ENCODE measurements around the gene RMRP. TPM values are rescaled to one million over a fixed set of nuclear protein-coding genes. Genes with fewer than 3 reads are reported as not detected.
"Not testable (repeated sequence)": the region's sequence is repeated elsewhere in the genome, so short reads cannot be mapped to it uniquely, and the experiment has no call there.

Gene RMRP
- total and polyA plus RNA-seq, 5 donors from 2014 or later: 6,542 TPM; not detected in 4

GRCh38 chr9:35612066-35612465, 45.8 kb downstream of the RMRP start:
- peaks cover 9 to 34% (median 22%) of the 10 kb centered on the region in 4 donors for H3K4me1 Mint-ChIP-seq
- H3K9me3 Mint-ChIP-seq; H3K27me3 ChIP-seq (ENCODE audit: control insufficient read depth, insufficient read depth, low read length); H3K4me1 ChIP-seq (ENCODE audit: control insufficient read depth, insufficient read depth, low read length, poor library complexity, severe bottlenecking); ATAC-seq (ENCODE audit: low read depth in 2 of 2); H3K27ac ChIP-seq (ENCODE audit: insufficient read depth, low read length, poor library complexity, severe bottlenecking); H3K4me3 ChIP-seq (ENCODE audit: low read depth, low read length); DNase-seq; H3K36me3 Mint-ChIP-seq; H3K9me3 ChIP-seq (ENCODE audit: control insufficient read depth in 2 of 2, low read length in 2 of 2); H3K27me3 Mint-ChIP-seq: not testable (repeated sequence)
- H3K4me3 Mint-ChIP-seq: peak overlapping the region in 1 of 4 donors; percentile 14
- peaks cover 23% of the 10 kb centered on the region for H3K36me3 ChIP-seq (ENCODE audit: control insufficient read depth, insufficient read depth, low read length)
- H3K27ac Mint-ChIP-seq: peak overlapping the region in 1 of 3 donors; percentile 32

- no peak overlapping the region for H3K27ac Mint-ChIP-seq
- DNase-seq (peak; percentile 34 to 76 (median 56)), ATAC-seq (ENCODE audit: low read depth in 2 of 2) (peak; percentile 74 to 92)
- peaks cover 8 to 34% (median 24%) of the 10 kb centered on the region in 4 donors for H3K4me1 Mint-ChIP-seq
- no peaks in the 10 kb centered on the region for H3K9me3 ChIP-seq (ENCODE audit: control insufficient read depth in 2 of 2, low read length in 2 of 2)
- H3K27me3 ChIP-seq (ENCODE audit: control insufficient read depth, insufficient read depth, low read length): no peaks in the 10 kb centered on the region
- peaks cover 6% of the 10 kb centered on the region for H3K4me1 ChIP-seq (ENCODE audit: control insufficient read depth, insufficient read depth, low read length, poor library complexity, severe bottlenecking)
- no peak overlapping the region for H3K4me3 ChIP-seq (ENCODE audit: low read depth, low read length)
- peaks cover 25% of the 10 kb centered on the region for H3K36me3 ChIP-seq (ENCODE audit: control insufficient read depth, insufficient read depth, low read length)
- peaks cover 5% of the 10 kb centered on the region for H3K36me3 Mint-ChIP-seq
- no peaks in the 10 kb centered on the region for H3K27me3 Mint-ChIP-seq
- H3K27ac ChIP-seq (ENCODE audit: insufficient read depth, low read length, poor library complexity, severe bottlenecking): no peak overlapping the region
- peaks cover 0 to 2% (median 0%) of the 10 kb centered on the region in 7 donors for H3K9me3 Mint-ChIP-seq
- H3K4me3 Mint-ChIP-seq: peak overlapping the region in 2 of 4 donors; percentile 5 to 14
Observed at GRCh38 chr9:35611230-35611797, 46.5 kb downstream of the RMRP start.

GRCh38 chr9:35609820-35610163, 48.0 kb downstream of the RMRP start:
- H3K4me3 ChIP-seq (ENCODE audit: low read depth, low read length): no peak overlapping the region
- H3K9me3 ChIP-seq (ENCODE audit: control insufficient read depth in 2 of 2, low read length in 2 of 2): no peaks in the 10 kb centered on the region
- Mint-ChIP-seq H3K27ac (no peak overlapping the region), H3K4me3 (no peak overlapping the region), H3K27me3 (no peaks in the 10 kb centered on the region), H3K4me1 (peaks cover 5 to 32% (median 23%) of the 10 kb centered on the region in 4 donors), H3K9me3 (no peaks in the 10 kb centered on the region), H3K36me3 (peaks cover 5% of the 10 kb centered on the region)
- ATAC-seq (ENCODE audit: low read depth in 2 of 2) (no peak), DNase-seq (no peak)
- no peaks in the 10 kb centered on the region for H3K27me3 ChIP-seq (ENCODE audit: control insufficient read depth, insufficient read depth, low read length)
- peaks cover 25% of the 10 kb centered on the region for H3K36me3 ChIP-seq (ENCODE audit: control insufficient read depth, insufficient read depth, low read length)
- peaks cover 14% of the 10 kb centered on the region for H3K4me1 ChIP-seq (ENCODE audit: control insufficient read depth, insufficient read depth, low read length, poor library complexity, severe bottlenecking)
- no peak overlapping the region for H3K27ac ChIP-seq (ENCODE audit: insufficient read depth, low read length, poor library complexity, severe bottlenecking)

- Histone ChIP-seq H3K36me3 (ENCODE audit: control insufficient read depth, insufficient read depth, low read length) (peaks cover 25% of the 10 kb centered on the region), H3K9me3 (ENCODE audit: control insufficient read depth in 2 of 2, low read length in 2 of 2) (no peaks in the 10 kb centered on the region), H3K27ac (ENCODE audit: insufficient read depth, low read length, poor library complexity, severe bottlenecking) (no peak overlapping the region), H3K4me3 (ENCODE audit: low read depth, low read length) (no peak overlapping the region), H3K4me1 (ENCODE audit: control insufficient read depth, insufficient read depth, low read length, poor library complexity, severe bottlenecking) (peaks cover 20% of the 10 kb centered on the region), H3K27me3 (ENCODE audit: control insufficient read depth, insufficient read depth, low read length) (no peaks in the 10 kb centered on the region)
- H3K36me3 Mint-ChIP-seq: peaks cover 5% of the 10 kb centered on the region
- H3K4me3 Mint-ChIP-seq: no peak overlapping the region
- ATAC-seq (ENCODE audit: low read depth in 2 of 2) (no peak), DNase-seq (no peak)
- H3K4me1 Mint-ChIP-seq: peaks cover 5 to 36% (median 24%) of the 10 kb centered on the region in 4 donors
- peaks cover 3% of the 10 kb centered on the region for H3K27me3 Mint-ChIP-seq
- H3K27ac Mint-ChIP-seq: peak overlapping the region in 1 of 3 donors; percentile 64
- H3K9me3 Mint-ChIP-seq: no peaks in the 10 kb centered on the region
Observed at GRCh38 chr9:35609001-35609819, 48.6 kb downstream of the RMRP start.

GRCh38 chr9:35608221-35608620, 49.6 kb downstream of the RMRP start:
- Histone ChIP-seq H3K4me1 (ENCODE audit: control insufficient read depth, insufficient read depth, low read length, poor library complexity, severe bottlenecking) (peaks cover 26% of the 10 kb centered on the region), H3K36me3 (ENCODE audit: control insufficient read depth, insufficient read depth, low read length) (peaks cover 25% of the 10 kb centered on the region), H3K27me3 (ENCODE audit: control insufficient read depth, insufficient read depth, low read length) (no peaks in the 10 kb centered on the region), H3K4me3 (ENCODE audit: low read depth, low read length) (no peak overlapping the region), H3K27ac (ENCODE audit: insufficient read depth, low read length, poor library complexity, severe bottlenecking) (no peak overlapping the region), H3K9me3 (ENCODE audit: control insufficient read depth in 2 of 2, low read length in 2 of 2) (no peaks in the 10 kb centered on the region)
- H3K4me3 Mint-ChIP-seq: peak overlapping the region in 1 of 4 donors; percentile 71
- ATAC-seq (ENCODE audit: low read depth in 2 of 2) (no peak), DNase-seq (no peak)
- peaks cover 5% of the 10 kb centered on the region for H3K36me3 Mint-ChIP-seq
- H3K4me1 Mint-ChIP-seq: peaks cover 10 to 46% (median 31%) of the 10 kb centered on the region in 4 donors
- no peak overlapping the region for H3K27ac Mint-ChIP-seq
- peaks cover 6% of the 10 kb centered on the region for H3K27me3 Mint-ChIP-seq
- H3K9me3 Mint-ChIP-seq: no peaks in the 10 kb centered on the region

Other genes starting within 250 kb of the RMRP start
- 0.42 TPM for gene RUSC2, start 167.9 kb downstream of the RMRP start, total RNA-seq
- gene RUSC2, start 167.9 kb downstream of the RMRP start, polyA plus RNA-seq: under 1 TPM in 1 of 4 donors, not detected in 3; 0.12 TPM
- 24.5 TPM for gene TESK1, start 52.8 kb downstream of the RMRP start, total RNA-seq
- gene TESK1, start 52.8 kb downstream of the RMRP start, polyA plus RNA-seq: 1 to 10 TPM; 3.9 to 5.7 (median 4.5) TPM
- gene CD72, start 39.6 kb downstream of the RMRP start, total RNA-seq: 7.9 TPM
- gene CD72, start 39.6 kb downstream of the RMRP start, polyA plus RNA-seq: 1 to 10 TPM; 1.0 to 4.0 (median 1.9) TPM
- gene SIT1, start 7.1 kb downstream of the RMRP start, total RNA-seq: 76.9 TPM
- gene SIT1, start 7.1 kb downstream of the RMRP start, polyA plus RNA-seq: 100 to 1,000 TPM; 239 to 346 (median 308) TPM
- gene CCDC107, start 273 bp upstream of the RMRP start, total RNA-seq: 31.2 TPM
- gene CCDC107, start 273 bp upstream of the RMRP start, polyA plus RNA-seq: 10 to 100 TPM; 65.8 to 83.2 (median 71.7) TPM
- 0.84 TPM for gene ARHGEF39, start 7.2 kb upstream of the RMRP start, total RNA-seq
- gene ARHGEF39, start 7.2 kb upstream of the RMRP start, polyA plus RNA-seq: under 1 TPM; 0.36 to 0.66 (median 0.44) TPM
- gene CA9, start 15.9 kb upstream of the RMRP start, total RNA-seq: not detected
- under 1 TPM in 1 of 4 donors, not detected in 3; 0.48 TPM for gene CA9, start 15.9 kb upstream of the RMRP start, polyA plus RNA-seq
- 38.8 TPM for gene TPM2, start 31.9 kb upstream of the RMRP start, total RNA-seq
- gene TPM2, start 31.9 kb upstream of the RMRP start, polyA plus RNA-seq: not detected
- 277 TPM for gene TLN1, start 74.2 kb upstream of the RMRP start, total RNA-seq
- 10 to 100 TPM; 33.7 to 36.2 (median 35.9) TPM for gene TLN1, start 74.2 kb upstream of the RMRP start, polyA plus RNA-seq
- gene CREB3, start 74.6 kb upstream of the RMRP start, total RNA-seq: 14.6 TPM
- 10 to 100 TPM; 33.4 to 36.4 (median 34.6) TPM for gene CREB3, start 74.6 kb upstream of the RMRP start, polyA plus RNA-seq
- gene GBA2, start 91.2 kb upstream of the RMRP start, total RNA-seq: 47.9 TPM
- 10 to 100 TPM; 18.7 to 27.1 (median 21.2) TPM for gene GBA2, start 91.2 kb upstream of the RMRP start, polyA plus RNA-seq
- 22.8 TPM for gene RGP1, start 91.3 kb upstream of the RMRP start, total RNA-seq
- gene RGP1, start 91.3 kb upstream of the RMRP start, polyA plus RNA-seq: 10 to 100 TPM in 1 of 4 donors, 1 to 10 TPM in 3; 4.6 to 10.2 (median 7.0) TPM
- gene MSMP, start 96.3 kb upstream of the RMRP start, total RNA-seq: not detected
- under 1 TPM in 1 of 4 donors, not detected in 3; 0.69 TPM for gene MSMP, start 96.3 kb upstream of the RMRP start, polyA plus RNA-seq
- 7.7 TPM for gene NPR2, start 133.6 kb upstream of the RMRP start, total RNA-seq
- gene NPR2, start 133.6 kb upstream of the RMRP start, polyA plus RNA-seq: 1 to 10 TPM in 2 of 4 donors, under 1 TPM in 1, not detected in 1; 0.46 to 1.9 (median 1.5) TPM
- 0.99 TPM for gene SPAG8, start 154.2 kb upstream of the RMRP start, total RNA-seq
- gene SPAG8, start 154.2 kb upstream of the RMRP start, polyA plus RNA-seq: 1 to 10 TPM in 1 of 4 donors, under 1 TPM in 2, not detected in 1; 0.75 to 1.3 (median 0.85) TPM
- 21.7 TPM for gene HINT2, start 157.0 kb upstream of the RMRP start, total RNA-seq
- gene HINT2, start 157.0 kb upstream of the RMRP start, polyA plus RNA-seq: 100 to 1,000 TPM in 2 of 4 donors, 10 to 100 TPM in 2; 70.5 to 105 (median 90.6) TPM
- not detected for gene FAM221B, start 170.7 kb upstream of the RMRP start, total RNA-seq
- under 1 TPM in 1 of 4 donors, not detected in 3; 0.03 TPM for gene FAM221B, start 170.7 kb upstream of the RMRP start, polyA plus RNA-seq
- 3.3 TPM for gene TMEM8B, start 171.2 kb upstream of the RMRP start, total RNA-seq
- 1 to 10 TPM in 3 of 4 donors, under 1 TPM in 1; 0.21 to 1.5 (median 1.3) TPM for gene TMEM8B, start 171.2 kb upstream of the RMRP start, polyA plus RNA-seq
- not detected for gene OR13J1, start 212.4 kb upstream of the RMRP start, total RNA-seq
- gene OR13J1, start 212.4 kb upstream of the RMRP start, polyA plus RNA-seq: not detected
- not detected for gene HRCT1, start 248.2 kb upstream of the RMRP start, total RNA-seq
- gene HRCT1, start 248.2 kb upstream of the RMRP start, polyA plus RNA-seq: not detected

Data from CD4-positive, CD25-positive, alpha-beta regulatory T cell (primary cell).